HG03097 (cell line): ENCODE results near the gene CAPN15.

Source experiments
- ATAC-seq: cut with Tn5 transposase; IDR thresholded peaks from one replicate; pipeline ENCODE4 v1.9.1; 2021; ENCODE audit not compliant: unreplicated experiment, low FRiP score

Gene CAPN15

GRCh38 chr16:574021-574760 is 46.7 kb downstream of the CAPN15 start:
- ATAC-seq, result no peak

- ATAC-seq, result no peak
Measured at GRCh38 chr16:575354-576196, 48.1 kb downstream of the CAPN15 start.

GRCh38 chr16:576197-576822 is 48.8 kb downstream of the CAPN15 start:
- ATAC-seq, result no peak

GRCh38 chr16:576823-577201 is 49.3 kb downstream of the CAPN15 start:
- no peak for ATAC-seq

GRCh38 chr16:577796-578195 is 50.3 kb downstream of the CAPN15 start:
- no peak for ATAC-seq

- no peak for ATAC-seq
Measured at GRCh38 chr16:578232-578869, 50.8 kb downstream of the CAPN15 start.

GRCh38 chr16:578870-579405 is 51.4 kb downstream of the CAPN15 start:
- ATAC-seq, result no peak

- no peak for ATAC-seq
Measured at GRCh38 chr16:580141-580945, 52.8 kb downstream of the CAPN15 start.

- no peak for ATAC-seq
Measured at GRCh38 chr16:580946-581498, 53.5 kb downstream of the CAPN15 start.

GRCh38 chr16:582218-582613 is 54.7 kb downstream of the CAPN15 start:
- no peak for ATAC-seq

GRCh38 chr16:582614-583331 is 55.3 kb downstream of the CAPN15 start:
- no peak for ATAC-seq

GRCh38 chr16:583470-583814 is 55.9 kb downstream of the CAPN15 start:
- ATAC-seq, result no peak

GRCh38 chr16:583815-584591 is 56.5 kb downstream of the CAPN15 start:
- no peak for ATAC-seq

- ATAC-seq, result no peak
Measured at GRCh38 chr16:585351-585750, 57.8 kb downstream of the CAPN15 start.

- no peak for ATAC-seq
Measured at GRCh38 chr16:586047-586644, 58.6 kb downstream of the CAPN15 start.

- no peak for ATAC-seq
Measured at GRCh38 chr16:586645-587590, 59.4 kb downstream of the CAPN15 start.

GRCh38 chr16:588639-588888 is 61.1 kb downstream of the CAPN15 start:
- ATAC-seq, result no peak
